ENCODE measurements around the gene BRD4.
A peak's percentile ranks its signal among the peaks of the same experiment; 100 is the strongest.

The BRD4 gene

GRCh38 chr19:15332311-15332996 lies at the start of gene BRD4:
BRD4 (minus strand) TSS chr19:15332539; CDS start chr19:15273099, 59,440 bp downstream.
- H3K4me3 ChIP-seq (ENCODE audit: low read length): peak within 1 kb of the TSS; percentile 90
- peak within 1 kb of the TSS; percentile 89 for H3K9ac ChIP-seq (ENCODE audit: low read length)
- H3K9me3 ChIP-seq (ENCODE audit: control insufficient read depth, low read length): no peaks in the 10 kb centered on the region
- no peaks in the 10 kb centered on the region for H3K27me3 ChIP-seq (ENCODE audit: control insufficient read depth, insufficient read depth, low read length)
- no peaks in the 10 kb centered on the region for H3K36me3 ChIP-seq (ENCODE audit: control insufficient read depth, insufficient read depth, low read length)
- H3K4me1 ChIP-seq (ENCODE audit: control insufficient read depth, insufficient read depth, low read length): peaks cover 21% of the 10 kb centered on the region

- no peaks in the 10 kb centered on the region for H3K36me3 ChIP-seq (ENCODE audit: control insufficient read depth, insufficient read depth, low read length)
- H3K4me3 ChIP-seq (ENCODE audit: low read length): no peak overlapping the region
- H3K9ac ChIP-seq (ENCODE audit: low read length): no peak overlapping the region
- no peaks in the 10 kb centered on the region for H3K9me3 ChIP-seq (ENCODE audit: control insufficient read depth, low read length)
- H3K4me1 ChIP-seq (ENCODE audit: control insufficient read depth, insufficient read depth, low read length): peaks cover 19% of the 10 kb centered on the region
- H3K27me3 ChIP-seq (ENCODE audit: control insufficient read depth, insufficient read depth, low read length): no peaks in the 10 kb centered on the region
These were observed 49.5 kb upstream of the BRD4 start for GRCh38 chr19:15381864-15382263.

- no peaks in the 10 kb centered on the region for H3K27me3 ChIP-seq (ENCODE audit: control insufficient read depth, insufficient read depth, low read length)
- peaks cover 24% of the 10 kb centered on the region for H3K4me1 ChIP-seq (ENCODE audit: control insufficient read depth, insufficient read depth, low read length)
- no peak overlapping the region for H3K4me3 ChIP-seq (ENCODE audit: low read length)
- H3K9me3 ChIP-seq (ENCODE audit: control insufficient read depth, low read length): no peaks in the 10 kb centered on the region
- no peaks in the 10 kb centered on the region for H3K36me3 ChIP-seq (ENCODE audit: control insufficient read depth, insufficient read depth, low read length)
- no peak overlapping the region for H3K9ac ChIP-seq (ENCODE audit: low read length)
These were observed 49.1 kb upstream of the BRD4 start for GRCh38 chr19:15381429-15381828.

- Histone ChIP-seq H3K4me3 (ENCODE audit: low read length) (peak overlapping the region; percentile 63), H3K9ac (ENCODE audit: low read length) (peak overlapping the region; percentile 64), H3K36me3 (ENCODE audit: control insufficient read depth, insufficient read depth, low read length) (no peaks in the 10 kb centered on the region), H3K27me3 (ENCODE audit: control insufficient read depth, insufficient read depth, low read length) (no peaks in the 10 kb centered on the region), H3K4me1 (ENCODE audit: control insufficient read depth, insufficient read depth, low read length) (peaks cover 26% of the 10 kb centered on the region), H3K9me3 (ENCODE audit: control insufficient read depth, low read length) (no peaks in the 10 kb centered on the region)
These were observed 47.8 kb upstream of the BRD4 start for GRCh38 chr19:15379999-15380647.

GRCh38 chr19:15379083-15379998 lies 47.0 kb upstream of the BRD4 start, which contains the start of gene AKAP8:
AKAP8 (minus strand) TSS chr19:15379787; CDS start chr19:15379731, 56 bp downstream.
- H3K9me3 ChIP-seq (ENCODE audit: control insufficient read depth, low read length): no peaks in the 10 kb centered on the region
- H3K36me3 ChIP-seq (ENCODE audit: control insufficient read depth, insufficient read depth, low read length): no peaks in the 10 kb centered on the region
- H3K4me3 ChIP-seq (ENCODE audit: low read length): peak within 1 kb of the TSS; percentile 98
- peak within 1 kb of the TSS; percentile 92 for H3K9ac ChIP-seq (ENCODE audit: low read length)
- H3K4me1 ChIP-seq (ENCODE audit: control insufficient read depth, insufficient read depth, low read length): peaks cover 26% of the 10 kb centered on the region
- H3K27me3 ChIP-seq (ENCODE audit: control insufficient read depth, insufficient read depth, low read length): no peaks in the 10 kb centered on the region

- Histone ChIP-seq H3K4me3 (ENCODE audit: low read length) (peak overlapping the region; percentile 98), H3K9me3 (ENCODE audit: control insufficient read depth, low read length) (no peaks in the 10 kb centered on the region), H3K27me3 (ENCODE audit: control insufficient read depth, insufficient read depth, low read length) (no peaks in the 10 kb centered on the region), H3K36me3 (ENCODE audit: control insufficient read depth, insufficient read depth, low read length) (no peaks in the 10 kb centered on the region), H3K4me1 (ENCODE audit: control insufficient read depth, insufficient read depth, low read length) (peaks cover 26% of the 10 kb centered on the region), H3K9ac (ENCODE audit: low read length) (peak overlapping the region; percentile 92)
These were observed 46.3 kb upstream of the BRD4 start for GRCh38 chr19:15378534-15379082.

GRCh38 chr19:15374796-15375440 lies 42.6 kb upstream of the BRD4 start:
- H3K27me3 ChIP-seq (ENCODE audit: control insufficient read depth, insufficient read depth, low read length): no peaks in the 10 kb centered on the region
- H3K9ac ChIP-seq (ENCODE audit: low read length): no peak overlapping the region
- no peaks in the 10 kb centered on the region for H3K9me3 ChIP-seq (ENCODE audit: control insufficient read depth, low read length)
- H3K36me3 ChIP-seq (ENCODE audit: control insufficient read depth, insufficient read depth, low read length): peaks cover 5% of the 10 kb centered on the region
- H3K4me3 ChIP-seq (ENCODE audit: low read length): no peak overlapping the region
- peaks cover 18% of the 10 kb centered on the region for H3K4me1 ChIP-seq (ENCODE audit: control insufficient read depth, insufficient read depth, low read length)

GRCh38 chr19:15374105-15374651 lies 41.8 kb upstream of the BRD4 start:
- Histone ChIP-seq H3K4me1 (ENCODE audit: control insufficient read depth, insufficient read depth, low read length) (peaks cover 18% of the 10 kb centered on the region), H3K9me3 (ENCODE audit: control insufficient read depth, low read length) (no peaks in the 10 kb centered on the region), H3K4me3 (ENCODE audit: low read length) (no peak overlapping the region), H3K27me3 (ENCODE audit: control insufficient read depth, insufficient read depth, low read length) (no peaks in the 10 kb centered on the region), H3K36me3 (ENCODE audit: control insufficient read depth, insufficient read depth, low read length) (peaks cover 5% of the 10 kb centered on the region), H3K9ac (ENCODE audit: low read length) (no peak overlapping the region)

- Histone ChIP-seq H3K27me3 (ENCODE audit: control insufficient read depth, insufficient read depth, low read length) (no peaks in the 10 kb centered on the region), H3K4me1 (ENCODE audit: control insufficient read depth, insufficient read depth, low read length) (peaks cover 18% of the 10 kb centered on the region), H3K36me3 (ENCODE audit: control insufficient read depth, insufficient read depth, low read length) (peaks cover 5% of the 10 kb centered on the region), H3K9ac (ENCODE audit: low read length) (no peak overlapping the region), H3K9me3 (ENCODE audit: control insufficient read depth, low read length) (no peaks in the 10 kb centered on the region), H3K4me3 (ENCODE audit: low read length) (no peak overlapping the region)
These were observed 41.3 kb upstream of the BRD4 start for GRCh38 chr19:15373644-15374043.

- no peaks in the 10 kb centered on the region for H3K27me3 ChIP-seq (ENCODE audit: control insufficient read depth, insufficient read depth, low read length)
- no peaks in the 10 kb centered on the region for H3K9me3 ChIP-seq (ENCODE audit: control insufficient read depth, low read length)
- H3K4me3 ChIP-seq (ENCODE audit: low read length): no peak overlapping the region
- H3K4me1 ChIP-seq (ENCODE audit: control insufficient read depth, insufficient read depth, low read length): peaks cover 17% of the 10 kb centered on the region
- no peak overlapping the region for H3K9ac ChIP-seq (ENCODE audit: low read length)
- peaks cover 5% of the 10 kb centered on the region for H3K36me3 ChIP-seq (ENCODE audit: control insufficient read depth, insufficient read depth, low read length)
These were observed 40.6 kb upstream of the BRD4 start for GRCh38 chr19:15372891-15373301.

GRCh38 chr19:15372470-15372869 lies 40.1 kb upstream of the BRD4 start:
- H3K9me3 ChIP-seq (ENCODE audit: control insufficient read depth, low read length): no peaks in the 10 kb centered on the region
- H3K4me3 ChIP-seq (ENCODE audit: low read length): no peak overlapping the region
- no peak overlapping the region for H3K9ac ChIP-seq (ENCODE audit: low read length)
- H3K4me1 ChIP-seq (ENCODE audit: control insufficient read depth, insufficient read depth, low read length): peaks cover 12% of the 10 kb centered on the region
- H3K36me3 ChIP-seq (ENCODE audit: control insufficient read depth, insufficient read depth, low read length): peaks cover 5% of the 10 kb centered on the region
- no peaks in the 10 kb centered on the region for H3K27me3 ChIP-seq (ENCODE audit: control insufficient read depth, insufficient read depth, low read length)

Measured in mucosa of stomach (tissue), 1 donor.